Activated B cell treated with CpG ODN at 0.5 μM for 24 hours (primary cell): ENCODE measurements around the gene SDC4. TPM values are rescaled to one million over a fixed set of nuclear protein-coding genes. Genes with fewer than 3 reads are reported as not detected.

Experiments used
- ATAC-seq: fragments of 200-7000 bp; cut with Tn5 transposase; one replicate; pipeline ENCODE4 v1.10.0; 2021; ENCODE audit warnings: low read depth, mild to moderate bottlenecking, moderate library complexity
- CTCF ChIA-PET: fragments of 350-600 bp; sonication (Branson Sonifier 250); formaldehyde crosslinking; loops from one replicate; lab custom pipeline; 2021; ENCODE audit warnings: antibody characterized with exemption; lab: Charles Lee
- POLR2A ChIA-PET: fragments of 350-600 bp; sonication (Branson Sonifier 250); formaldehyde crosslinking; loops from one replicate; lab custom pipeline; 2021; ENCODE audit warnings: antibody characterized with exemption; lab: Charles Lee
- DNase-seq: peaks from one replicate; pipeline ENCODE4 v3.0.0; 2022
- H3K27ac Mint-ChIP-seq: one replicate; pipeline ENCODE4 v1.8.0; 2020; ENCODE audit warnings: mixed read lengths
- H3K27me3 Mint-ChIP-seq: one replicate; pipeline ENCODE4 v1.8.0; 2021; ENCODE audit warnings: mixed read lengths
- H3K36me3 Mint-ChIP-seq: one replicate; pipeline ENCODE4 v1.8.0; 2021; ENCODE audit warnings: low read depth, mixed read lengths
- H3K4me1 Mint-ChIP-seq: one replicate; pipeline ENCODE4 v1.8.0; 2021; ENCODE audit warnings: mixed read lengths
- H3K4me3 Mint-ChIP-seq: one replicate; pipeline ENCODE4 v1.8.0; 2020; ENCODE audit warnings: mild to moderate bottlenecking, mixed read lengths
- H3K9me3 Mint-ChIP-seq: one replicate; pipeline ENCODE4 v1.8.0; 2020; ENCODE audit warnings: mixed read lengths
- intact Hi-C: fragments of 100-400 bp; cut with micrococcal nuclease; formaldehyde crosslinking; loops from one replicate; pipeline ENCODE4 v1.15.1; 2024
- total RNA-seq: library from RNA; stranded (reverse); gene quantifications from 2 replicates; pipeline ENCODE4 v1.2.3, GENCODE V29; 2022
- TF ChIP-seq, protein P1 (sequence below): fragments of 200-600 bp; IDR thresholded peaks from one replicate; pipeline ENCODE4 v1.8.0; 2022; ENCODE audit warnings: antibody characterized with exemption, mild to moderate bottlenecking

The SDC4 gene
- total RNA-seq, 1 donor from 2014 or later = not detected

DNA sequence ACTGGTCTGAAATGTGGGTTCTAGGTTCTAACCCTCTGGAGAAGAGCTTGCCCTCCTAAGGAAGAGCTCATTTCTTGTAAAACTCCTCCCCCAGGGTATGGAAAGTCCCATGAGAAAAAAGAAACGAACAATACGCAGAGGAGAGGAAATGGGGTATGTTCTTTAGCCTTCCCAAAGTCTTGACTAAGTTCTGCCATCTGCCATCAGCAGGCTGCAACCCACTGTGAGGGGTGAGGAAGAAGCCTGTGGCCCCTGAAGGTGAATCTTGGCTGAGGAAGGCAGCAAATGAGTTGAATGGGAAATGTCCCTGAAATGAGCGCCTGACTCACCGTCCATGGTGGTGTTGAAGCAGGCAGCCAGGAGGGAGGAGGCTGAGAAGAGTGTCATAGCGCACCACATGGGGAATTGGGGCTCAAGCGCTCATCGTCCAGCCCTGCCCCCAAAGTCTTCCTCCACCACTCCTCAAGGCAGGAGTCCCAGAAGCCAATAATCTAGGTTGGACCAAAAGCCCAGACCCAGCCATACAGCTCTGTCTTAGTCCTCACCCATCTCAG, 29.8 kb downstream of the SDC4 start:
- ChIA-PET CTCF (interaction anchor here (0.7 to 5.2 kb wide), 9 partner anchors 25 to 481 kb away, joined by 3 to 49 read pairs (median 4); no protein-coding TSS in a partner anchor), POLR2A (interaction anchor here (0.7 kb wide), 1 partner anchor 118 kb away, joined by 4 read pairs; no protein-coding TSS in a partner anchor)
- Mint-ChIP-seq H3K27ac (no peak overlapping the region), H3K4me3 (no peak overlapping the region), H3K4me1 (peaks cover 37% of the 10 kb centered on the region), H3K9me3 (no peaks in the 10 kb centered on the region), H3K27me3 (peaks cover 23% of the 10 kb centered on the region), H3K36me3 (no peaks in the 10 kb centered on the region)
- no peak for DNase-seq
- ATAC-seq = no peak
- TF ChIP-seq, protein P1, sequence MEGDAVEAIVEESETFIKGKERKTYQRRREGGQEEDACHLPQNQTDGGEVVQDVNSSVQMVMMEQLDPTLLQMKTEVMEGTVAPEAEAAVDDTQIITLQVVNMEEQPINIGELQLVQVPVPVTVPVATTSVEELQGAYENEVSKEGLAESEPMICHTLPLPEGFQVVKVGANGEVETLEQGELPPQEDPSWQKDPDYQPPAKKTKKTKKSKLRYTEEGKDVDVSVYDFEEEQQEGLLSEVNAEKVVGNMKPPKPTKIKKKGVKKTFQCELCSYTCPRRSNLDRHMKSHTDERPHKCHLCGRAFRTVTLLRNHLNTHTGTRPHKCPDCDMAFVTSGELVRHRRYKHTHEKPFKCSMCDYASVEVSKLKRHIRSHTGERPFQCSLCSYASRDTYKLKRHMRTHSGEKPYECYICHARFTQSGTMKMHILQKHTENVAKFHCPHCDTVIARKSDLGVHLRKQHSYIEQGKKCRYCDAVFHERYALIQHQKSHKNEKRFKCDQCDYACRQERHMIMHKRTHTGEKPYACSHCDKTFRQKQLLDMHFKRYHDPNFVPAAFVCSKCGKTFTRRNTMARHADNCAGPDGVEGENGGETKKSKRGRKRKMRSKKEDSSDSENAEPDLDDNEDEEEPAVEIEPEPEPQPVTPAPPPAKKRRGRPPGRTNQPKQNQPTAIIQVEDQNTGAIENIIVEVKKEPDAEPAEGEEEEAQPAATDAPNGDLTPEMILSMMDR = no peak
- intact Hi-C loops = no loop called here

DNA sequence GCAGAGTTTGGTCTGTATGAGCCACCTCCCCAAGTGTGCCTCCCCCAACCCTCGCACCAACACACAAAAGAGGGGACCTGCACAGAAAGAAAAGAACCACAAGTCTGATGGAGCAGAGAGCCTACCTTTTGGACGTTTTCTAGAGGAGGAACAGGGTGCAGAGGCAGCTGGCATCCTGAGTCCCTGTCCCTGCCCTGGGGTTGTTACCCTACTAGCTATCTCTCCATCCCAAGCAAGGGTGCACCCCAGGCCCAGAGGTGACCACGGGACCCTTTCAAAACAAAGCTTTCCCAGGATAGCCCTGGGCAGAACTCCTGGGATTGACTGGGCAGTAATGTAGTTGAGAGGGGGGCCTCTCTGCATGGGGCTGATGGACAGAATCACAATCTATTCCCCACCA, 30.4 kb downstream of the SDC4 start:
- no peak overlapping the region for H3K4me3 Mint-ChIP-seq
- H3K36me3 Mint-ChIP-seq = no peaks in the 10 kb centered on the region
- ATAC-seq (no peak), DNase-seq (no peak)
- ChIA-PET CTCF (interaction anchor here (1.2 to 5.2 kb wide), 5 partner anchors 24 to 454 kb away, joined by 3 to 49 read pairs (median 8); no protein-coding TSS in a partner anchor), POLR2A (no interaction called here)
- TF ChIP-seq, protein P1 = no peak
- peaks cover 25% of the 10 kb centered on the region for H3K27me3 Mint-ChIP-seq
- H3K9me3 Mint-ChIP-seq = no peaks in the 10 kb centered on the region
- H3K4me1 Mint-ChIP-seq = peaks cover 33% of the 10 kb centered on the region
- H3K27ac Mint-ChIP-seq = no peak overlapping the region
- intact Hi-C loops = no loop called here

DNA sequence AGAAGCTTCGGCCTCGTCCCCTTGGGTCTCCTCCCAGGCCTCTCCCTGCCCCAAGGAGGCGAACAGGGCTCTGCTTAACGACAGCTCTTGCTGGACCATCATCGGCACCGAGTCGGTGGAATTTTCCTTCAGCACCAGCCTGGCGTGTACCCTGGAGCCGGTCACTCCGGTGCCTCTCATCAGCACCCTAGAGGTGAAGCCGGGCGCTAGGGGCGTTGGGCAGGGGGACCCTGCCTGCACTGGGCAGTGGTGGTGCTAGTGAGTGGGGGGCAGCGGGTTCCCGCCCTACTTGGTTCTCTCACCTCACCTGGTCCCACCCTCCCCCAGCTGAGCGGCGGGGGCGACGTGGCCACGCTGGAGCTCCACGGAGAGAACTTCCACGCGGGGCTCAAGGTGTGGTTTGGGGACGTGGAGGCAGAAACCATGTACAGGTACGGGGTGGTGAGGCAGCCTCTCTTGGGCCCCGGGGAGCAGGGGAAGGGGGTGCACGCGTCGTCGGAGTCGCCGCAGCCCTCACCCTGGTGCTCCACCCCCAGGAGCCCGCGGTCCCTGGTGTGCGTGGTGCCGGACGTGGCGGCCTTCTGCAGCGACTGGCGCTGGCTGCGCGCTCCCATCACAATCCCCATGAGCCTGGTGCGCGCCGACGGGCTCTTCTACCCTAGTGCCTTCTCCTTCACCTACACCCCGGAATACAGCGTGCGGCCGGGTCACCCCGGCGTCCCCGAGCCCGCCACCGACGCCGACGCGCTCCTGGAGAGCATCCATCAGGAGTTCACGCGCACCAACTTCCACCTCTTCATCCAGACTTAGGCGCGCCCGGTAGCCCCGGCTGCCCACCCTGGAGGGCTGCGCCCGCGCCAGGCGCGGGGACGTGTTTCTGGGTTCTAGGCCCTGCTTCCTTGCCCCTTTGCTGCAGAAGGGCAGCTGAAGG, 31.8 kb downstream of the SDC4 start:
- ChIA-PET CTCF (interaction anchor here (1.0 to 4.9 kb wide), 4 partner anchors 18 to 455 kb away, joined by 4 to 49 read pairs (median 4); no protein-coding TSS in a partner anchor), POLR2A (interaction anchor here (0.7 to 0.9 kb wide), 2 partner anchors 17 to 1006 kb away, joined by 3 to 4 read pairs; no protein-coding TSS in a partner anchor)
- peaks cover 36% of the 10 kb centered on the region for H3K27me3 Mint-ChIP-seq
- intact Hi-C loops = no loop called here
- H3K36me3 Mint-ChIP-seq = no peaks in the 10 kb centered on the region
- H3K4me3 Mint-ChIP-seq = no peak overlapping the region
- no peaks in the 10 kb centered on the region for H3K9me3 Mint-ChIP-seq
- no peak overlapping the region for H3K27ac Mint-ChIP-seq
- TF ChIP-seq, protein P1 = no peak
- ATAC-seq (no peak), DNase-seq (no peak)
- H3K4me1 Mint-ChIP-seq = peaks cover 34% of the 10 kb centered on the region

DNA sequence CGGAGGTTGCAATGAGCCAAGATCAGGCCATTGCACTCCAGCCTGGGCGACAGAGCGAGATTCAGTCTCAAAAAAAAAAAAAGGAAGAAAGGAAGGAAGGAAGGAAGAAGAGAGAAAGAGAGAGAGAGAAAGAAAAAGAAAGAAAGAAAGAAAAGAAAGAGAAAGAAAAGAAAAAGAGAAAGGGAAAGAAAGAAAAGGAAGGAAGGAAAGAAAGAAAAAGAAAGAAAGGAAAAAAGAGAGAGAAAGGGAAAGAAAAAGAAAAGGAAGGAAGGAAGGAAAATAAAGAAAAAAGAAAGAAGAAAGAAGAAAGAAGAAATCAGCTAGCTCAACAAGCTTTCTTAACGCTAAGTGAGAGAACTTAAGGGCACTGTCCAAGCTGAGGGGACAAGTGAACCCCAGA, 32.6 kb downstream of the SDC4 start:
- DNase-seq (no peak), ATAC-seq (no peak)
- H3K36me3 Mint-ChIP-seq = no peaks in the 10 kb centered on the region
- H3K27ac Mint-ChIP-seq = no peak overlapping the region
- no peak overlapping the region for H3K4me3 Mint-ChIP-seq
- TF ChIP-seq, protein P1 = no peak
- CTCF ChIA-PET = interaction anchor here (1.0 to 1.9 kb wide), 3 partner anchors 17 to 455 kb away, joined by 4 read pairs; no protein-coding TSS in a partner anchor
- no peaks in the 10 kb centered on the region for H3K9me3 Mint-ChIP-seq
- POLR2A ChIA-PET = interaction anchor here (0.7 kb wide), 1 partner anchor 1005 kb away, joined by 4 read pairs; no protein-coding TSS in a partner anchor
- peaks cover 30% of the 10 kb centered on the region for H3K4me1 Mint-ChIP-seq
- H3K27me3 Mint-ChIP-seq = peaks cover 43% of the 10 kb centered on the region
- intact Hi-C loops = no loop called here
